Hepatocyte (in vitro differentiated cells): ENCODE results near the gene MANF.

Experiments
- EZH2 ChIP-seq: fragments of 200-600 bp; sonication (generic); IDR thresholded peaks from 2 replicates; pipeline ENCODE4 v1.6.1; 2016; ENCODE audit warnings: antibody characterized with exemption, mild to moderate bottlenecking, borderline replicate concordance
- EZH2phosphoT487 ChIP-seq: fragments of 200-600 bp; sonication (generic); IDR thresholded peaks from one replicate; pipeline ENCODE4 v1.6.1; 2018; ENCODE audit warnings: antibody characterized with exemption, mild to moderate bottlenecking, low read depth, moderate library complexity; ENCODE audit not compliant: unreplicated experiment, severe bottlenecking
- TF ChIP-seq, protein P1 (sequence below): fragments of 200-600 bp; sonication (generic); IDR thresholded peaks from 2 replicates; pipeline ENCODE4 v1.5.1; 2016; ENCODE audit warnings: antibody characterized with exemption, mild to moderate bottlenecking; ENCODE audit not compliant: poor library complexity

- no peak for TF ChIP-seq EZH2phosphoT487
- TF ChIP-seq, protein P1, sequence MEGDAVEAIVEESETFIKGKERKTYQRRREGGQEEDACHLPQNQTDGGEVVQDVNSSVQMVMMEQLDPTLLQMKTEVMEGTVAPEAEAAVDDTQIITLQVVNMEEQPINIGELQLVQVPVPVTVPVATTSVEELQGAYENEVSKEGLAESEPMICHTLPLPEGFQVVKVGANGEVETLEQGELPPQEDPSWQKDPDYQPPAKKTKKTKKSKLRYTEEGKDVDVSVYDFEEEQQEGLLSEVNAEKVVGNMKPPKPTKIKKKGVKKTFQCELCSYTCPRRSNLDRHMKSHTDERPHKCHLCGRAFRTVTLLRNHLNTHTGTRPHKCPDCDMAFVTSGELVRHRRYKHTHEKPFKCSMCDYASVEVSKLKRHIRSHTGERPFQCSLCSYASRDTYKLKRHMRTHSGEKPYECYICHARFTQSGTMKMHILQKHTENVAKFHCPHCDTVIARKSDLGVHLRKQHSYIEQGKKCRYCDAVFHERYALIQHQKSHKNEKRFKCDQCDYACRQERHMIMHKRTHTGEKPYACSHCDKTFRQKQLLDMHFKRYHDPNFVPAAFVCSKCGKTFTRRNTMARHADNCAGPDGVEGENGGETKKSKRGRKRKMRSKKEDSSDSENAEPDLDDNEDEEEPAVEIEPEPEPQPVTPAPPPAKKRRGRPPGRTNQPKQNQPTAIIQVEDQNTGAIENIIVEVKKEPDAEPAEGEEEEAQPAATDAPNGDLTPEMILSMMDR, result no peak
- TF ChIP-seq EZH2, result no peak
Measured at GRCh38 chr3:51350751-51351150, 34.3 kb upstream of the MANF start.
